Thymus (tissue), 11 donors: ENCODE measurements around the gene PDIA5. TPM values are rescaled to one million over a fixed set of nuclear protein-coding genes. Genes with fewer than 3 reads are reported as not detected.

Experiments used
- DNase-seq, 9 donors: peaks; one replicate each; pipeline ENCODE4 v3.0.0-alpha.2; 2013; ENCODE audit warnings: low spot score in 9 of 9, low read depth in 6 of 9, missing footprints in 1 of 9
- H3K27ac ChIP-seq, 2 donors: one replicate each; pipeline ENCODE4 v1.5.1; 2013; ENCODE audit warnings: control low read depth in 1 of 2, low read depth in 1 of 2, low read length in 1 of 2, mild to moderate bottlenecking in 1 of 2, moderate library complexity in 1 of 2
- H3K27me3 ChIP-seq, 2 donors: one replicate each; pipeline ENCODE4 v1.5.1; 2013; ENCODE audit warnings: low read length in 1 of 2; ENCODE audit not compliant: control insufficient read depth in 2 of 2, insufficient read depth in 1 of 2
- H3K36me3 ChIP-seq, 2 donors: one replicate each; pipeline ENCODE4 v1.5.1; 2013; ENCODE audit warnings: low read length in 1 of 2, mild to moderate bottlenecking in 1 of 2, moderate library complexity in 1 of 2; ENCODE audit not compliant: control insufficient read depth in 2 of 2, insufficient read depth in 2 of 2
- H3K4me1 ChIP-seq, 2 donors: one replicate each; pipeline ENCODE4 v1.5.1; 2013; ENCODE audit warnings: low read length in 2 of 2; ENCODE audit not compliant: control insufficient read depth in 2 of 2, insufficient read depth in 2 of 2
- H3K4me3 ChIP-seq, 2 donors: one replicate each; pipeline ENCODE4 v1.5.1; 2013; ENCODE audit warnings: low read length in 2 of 2, control low read depth in 1 of 2, mild to moderate bottlenecking in 1 of 2
- H3K9me3 ChIP-seq, 2 donors: one replicate each; pipeline ENCODE4 v1.5.1; 2013; ENCODE audit warnings: low read length in 1 of 2, mild to moderate bottlenecking in 1 of 2; ENCODE audit not compliant: control insufficient read depth in 2 of 2, insufficient read depth in 1 of 2
- WGBS: extraction: QIAGEN DNeasy Blood & Tissue Kit; methylation state at CpG from one replicate; pipeline ENCODE4 v1.1.7; 2013; 5-methylcytosine and 5-hydroxymethylcytosine counted together
- polyA plus RNA-seq: library from polyadenylated mRNA; stranded (reverse); fragments of 200-250 nt; gene quantifications from one replicate; pipeline ENCODE4 v1.2.3, GENCODE V29; 2013
- total RNA-seq: library from RNA; stranded (reverse); fragments of 120-200 nt; gene quantifications from one replicate; pipeline ENCODE4 v1.2.4, GENCODE V29; 2013
- donor health status: healthy.

The PDIA5 gene
- total and polyA plus RNA-seq, 2 donors, result 6.1 to 7.7 TPM

DNA sequence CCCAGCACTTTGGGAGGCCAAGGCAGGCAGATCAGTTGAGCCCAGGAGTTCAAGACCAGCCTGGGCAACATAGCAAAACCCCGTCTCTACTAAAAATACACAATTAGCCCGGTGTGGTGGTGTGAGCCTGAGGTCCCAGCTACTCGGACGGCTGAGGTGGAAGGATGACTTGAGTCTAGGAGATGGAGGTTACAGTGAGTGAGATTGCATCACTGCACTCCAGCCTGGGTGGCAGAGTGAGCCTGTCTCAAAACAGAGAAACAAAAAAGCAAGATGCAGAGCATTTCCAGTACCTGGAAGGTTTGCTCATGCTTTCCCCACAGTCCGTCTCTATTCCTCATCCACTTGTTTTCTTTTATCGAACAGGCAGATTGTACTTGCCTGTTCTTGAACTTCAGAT is 3.8 kb upstream of the PDIA5 start:
- 98% methylated on average over 6 of the region's 6 CpGs for WGBS
- no peaks in the 10 kb centered on the region for H3K9me3 ChIP-seq
- no peak overlapping the region for H3K4me3 ChIP-seq
- peaks cover 0 to 4% of the 10 kb centered on the region in 2 donors for H3K27me3 ChIP-seq
- H3K36me3 ChIP-seq, result no peaks in the 10 kb centered on the region
- peaks cover 4 to 10% of the 10 kb centered on the region in 2 donors for H3K4me1 ChIP-seq
- no peak overlapping the region for H3K27ac ChIP-seq
- DNase-seq, result no peak

GRCh38 chr3:123064506-123064905 is 2.3 kb upstream of the PDIA5 start:
- Histone ChIP-seq H3K4me1 (peaks cover 5 to 16% of the 10 kb centered on the region in 2 donors), H3K27ac (no peak overlapping the region), H3K36me3 (no peaks in the 10 kb centered on the region), H3K9me3 (no peaks in the 10 kb centered on the region), H3K27me3 (peaks cover 0 to 4% of the 10 kb centered on the region in 2 donors), H3K4me3 (no peak overlapping the region)
- WGBS, result over 99% methylated on average over 4 of the region's 4 CpGs
- no peak for DNase-seq

DNA sequence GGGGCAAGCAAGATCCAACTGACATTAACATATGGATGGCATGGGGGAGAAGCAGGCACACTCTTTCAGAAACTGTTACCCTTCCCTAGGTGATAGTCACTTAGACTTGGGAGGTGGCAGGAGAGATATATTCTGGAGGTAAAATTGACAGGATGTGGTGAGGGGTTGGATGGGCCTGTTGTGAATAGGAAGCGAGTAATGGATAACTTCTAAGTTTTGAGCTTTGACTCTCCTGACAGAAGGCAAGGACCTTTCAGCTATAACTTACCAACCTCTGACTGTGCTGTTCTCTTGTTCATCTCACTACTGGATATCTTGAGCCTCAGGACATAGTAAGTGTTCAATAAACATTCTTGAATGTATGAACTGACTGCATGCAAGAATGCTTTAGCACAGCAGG is 1.9 kb upstream of the PDIA5 start:
- H3K9me3 ChIP-seq, result no peaks in the 10 kb centered on the region
- H3K27ac ChIP-seq, result no peak overlapping the region
- DNase-seq, result no peak
- WGBS, result 0% methylated on average over 1 of the region's 1 CpG
- H3K4me1 ChIP-seq, result peaks cover 5 to 16% of the 10 kb centered on the region in 2 donors
- no peak overlapping the region for H3K4me3 ChIP-seq
- no peaks in the 10 kb centered on the region for H3K36me3 ChIP-seq
- peaks cover 0 to 4% of the 10 kb centered on the region in 2 donors for H3K27me3 ChIP-seq

DNA sequence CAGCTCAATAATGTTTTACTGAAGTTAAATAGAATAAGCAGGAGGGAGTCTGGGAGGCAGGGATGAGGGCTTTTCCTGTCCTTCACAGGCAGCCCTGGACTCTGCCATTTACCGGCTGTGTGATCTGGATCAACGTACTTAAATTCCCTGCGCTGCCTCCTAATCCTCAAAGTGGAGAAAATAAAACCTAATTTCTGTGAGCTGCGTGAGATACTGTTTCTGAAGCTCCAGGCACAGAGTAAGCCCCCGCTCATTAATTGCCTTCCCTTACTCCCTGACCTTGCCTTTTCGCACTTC is 278 bp upstream of the PDIA5 start:
- no peak for DNase-seq
- H3K27me3 ChIP-seq, result no peaks in the 10 kb centered on the region
- H3K4me3 ChIP-seq, result peak overlapping the region; percentile 60 to 76
- 54% methylated on average over 6 of the region's 6 CpGs for WGBS
- H3K36me3 ChIP-seq, result no peaks in the 10 kb centered on the region
- no peak overlapping the region for H3K27ac ChIP-seq
- no peaks in the 10 kb centered on the region for H3K9me3 ChIP-seq
- peaks cover 5 to 16% of the 10 kb centered on the region in 2 donors for H3K4me1 ChIP-seq

DNA sequence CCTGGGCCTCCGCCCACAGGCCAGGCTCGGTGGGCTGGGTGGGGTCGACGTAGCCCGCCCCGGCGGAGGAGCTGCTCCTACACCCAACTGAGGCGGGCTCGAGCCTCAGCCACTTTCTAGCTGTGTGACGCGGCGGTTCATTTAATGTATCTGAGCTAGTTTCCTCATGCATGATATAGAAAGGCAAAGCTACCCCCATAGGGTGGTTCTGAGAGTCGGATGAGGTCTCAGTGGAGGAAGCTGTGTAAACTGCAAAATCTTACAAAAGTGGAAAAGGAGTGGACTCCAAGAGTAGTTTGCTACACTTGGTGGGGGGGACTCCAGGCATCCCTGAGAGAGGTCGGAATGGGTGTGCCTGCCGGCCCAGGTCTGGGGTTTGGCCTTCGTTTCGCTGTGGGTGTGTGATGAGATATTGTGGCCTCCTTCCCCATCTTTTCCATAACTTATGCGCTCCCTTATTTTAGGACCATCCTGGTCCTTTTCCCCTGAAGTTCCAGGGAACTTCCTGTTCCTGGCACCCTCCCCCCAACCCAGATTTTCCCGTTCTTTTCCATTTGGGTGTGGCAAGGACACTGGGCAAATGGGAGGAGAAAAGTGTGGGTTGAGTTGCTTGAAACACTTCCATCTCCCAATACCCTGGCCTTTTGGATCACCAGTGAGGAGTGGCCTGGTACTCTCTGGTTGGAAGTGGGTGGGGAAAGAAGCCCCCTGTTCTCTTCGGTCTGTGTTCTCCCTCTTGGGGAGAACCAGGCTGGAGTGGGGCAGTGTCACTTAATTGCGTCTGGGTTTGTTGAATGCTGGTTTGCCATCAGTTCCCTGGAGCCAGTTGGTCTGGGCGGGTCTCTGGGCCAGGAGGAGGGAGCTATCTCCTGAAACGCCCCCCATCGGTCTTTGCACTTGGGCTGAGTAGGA is 1.1 kb downstream of the PDIA5 start:
- Histone ChIP-seq H3K4me3 (peak overlapping the region; percentile 60 to 76), H3K9me3 (no peaks in the 10 kb centered on the region), H3K4me1 (peaks cover 5 to 16% of the 10 kb centered on the region in 2 donors), H3K27me3 (no peaks in the 10 kb centered on the region), H3K27ac (no peak overlapping the region), H3K36me3 (no peaks in the 10 kb centered on the region)
- 38% methylated on average over 24 of the region's 24 CpGs for WGBS
- peak in 1 of 9 donors; percentile 25 for DNase-seq

- H3K27ac ChIP-seq, result no peak overlapping the region
- 96% methylated on average over 12 of the region's 12 CpGs for WGBS
- peaks cover 5 to 16% of the 10 kb centered on the region in 2 donors for H3K4me1 ChIP-seq
- no peaks in the 10 kb centered on the region for H3K36me3 ChIP-seq
- H3K4me3 ChIP-seq, result no peak overlapping the region
- no peaks in the 10 kb centered on the region for H3K27me3 ChIP-seq
- no peak for DNase-seq
- H3K9me3 ChIP-seq, result no peaks in the 10 kb centered on the region
These were observed 2.0 kb downstream of the PDIA5 start for GRCh38 chr3:123068601-123069381.

GRCh38 chr3:123070510-123070909 is 3.7 kb downstream of the PDIA5 start:
- Histone ChIP-seq H3K4me3 (no peak overlapping the region), H3K36me3 (no peaks in the 10 kb centered on the region), H3K27ac (no peak overlapping the region), H3K9me3 (no peaks in the 10 kb centered on the region), H3K4me1 (peaks cover 5 to 16% of the 10 kb centered on the region in 2 donors), H3K27me3 (no peaks in the 10 kb centered on the region)
- DNase-seq, result no peak
- WGBS, result 97% methylated on average over 8 of the region's 8 CpGs

DNA sequence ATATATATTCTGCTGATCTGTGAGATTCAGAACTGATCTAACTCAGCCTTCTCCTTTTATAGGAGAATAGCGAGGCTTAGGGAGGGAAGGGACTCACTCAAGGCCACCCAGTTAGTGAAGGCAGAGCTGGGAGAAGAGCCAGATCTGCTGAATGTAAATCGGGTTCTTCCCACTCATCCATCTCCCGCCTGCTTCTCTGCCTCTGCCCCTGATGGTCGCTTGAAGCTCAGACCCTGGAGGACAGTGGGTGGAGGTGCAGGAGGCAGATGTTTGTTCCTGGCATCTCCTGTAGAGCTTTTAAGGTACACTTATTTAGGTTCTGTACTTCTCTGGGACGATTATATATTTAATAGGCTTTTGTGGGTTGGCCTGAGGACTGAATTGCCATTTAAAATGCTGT is 4.3 kb downstream of the PDIA5 start:
- DNase-seq, result no peak
- no peaks in the 10 kb centered on the region for H3K36me3 ChIP-seq
- peaks cover 5 to 16% of the 10 kb centered on the region in 2 donors for H3K4me1 ChIP-seq
- no peaks in the 10 kb centered on the region for H3K27me3 ChIP-seq
- H3K27ac ChIP-seq, result no peak overlapping the region
- no peaks in the 10 kb centered on the region for H3K9me3 ChIP-seq
- WGBS, result 91% methylated on average over 5 of the region's 5 CpGs
- H3K4me3 ChIP-seq, result no peak overlapping the region

DNA sequence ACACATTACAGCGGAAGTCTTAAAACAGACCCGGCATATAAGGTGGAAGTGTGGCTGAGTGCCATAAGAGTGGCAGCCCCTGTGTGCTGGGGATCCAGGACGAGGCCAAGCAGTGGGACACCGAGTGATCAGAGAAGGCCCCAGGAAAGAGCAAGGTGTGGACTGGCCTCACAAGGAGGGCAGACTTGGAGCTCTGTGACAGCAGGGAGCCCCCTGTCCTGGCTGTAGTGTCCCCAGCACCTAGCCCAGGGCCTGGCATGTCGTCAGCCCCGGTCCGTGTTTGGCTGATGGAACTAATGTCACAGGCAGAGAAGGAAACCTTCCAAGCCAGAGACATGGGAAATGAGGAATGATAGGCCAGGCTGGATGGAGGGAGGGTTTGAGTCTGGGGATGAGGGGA is 4.8 kb downstream of the PDIA5 start:
- peaks cover 5 to 14% of the 10 kb centered on the region in 2 donors for H3K4me1 ChIP-seq

More for the DNA sequence above, 4.8 kb downstream of the PDIA5 start:
- no peak overlapping the region for H3K27ac ChIP-seq
- no peaks in the 10 kb centered on the region for H3K36me3 ChIP-seq
- H3K9me3 ChIP-seq, result no peaks in the 10 kb centered on the region
- DNase-seq, result no peak
- 97% methylated on average over 7 of the region's 7 CpGs for WGBS
- no peaks in the 10 kb centered on the region for H3K27me3 ChIP-seq
- no peak overlapping the region for H3K4me3 ChIP-seq
